HUES64 (cell line): ENCODE measurements around the gene SLC22A7.

ENCODE experiments used
- H3K27ac ChIP-seq: 2 replicates; pipeline ENCODE4 v1.7.0; 2013; ENCODE audit warnings: low read depth, low read length, inconsistent platforms
- H3K27me3 ChIP-seq: 2 replicates; pipeline ENCODE4 v1.6.1; 2013; ENCODE audit warnings: mild to moderate bottlenecking, low read length; ENCODE audit not compliant: insufficient read depth
- H3K36me3 ChIP-seq: 2 replicates; pipeline ENCODE4 v1.6.1; 2013; ENCODE audit warnings: mild to moderate bottlenecking, low read length; ENCODE audit not compliant: insufficient read depth
- H3K4me1 ChIP-seq: 2 replicates; pipeline ENCODE4 v1.6.1; 2013; ENCODE audit warnings: mild to moderate bottlenecking, low read length, moderate library complexity; ENCODE audit not compliant: insufficient read depth
- H3K4me3 ChIP-seq: 2 replicates; pipeline ENCODE4 v1.5.1; 2013; ENCODE audit warnings: mild to moderate bottlenecking, low read length, moderate library complexity
- H3K9ac ChIP-seq: 2 replicates; pipeline ENCODE4 v1.6.1; 2013; ENCODE audit warnings: mild to moderate bottlenecking, low read depth, low read length
- H3K9me3 ChIP-seq: 2 replicates; pipeline ENCODE4 v1.6.1; 2013; ENCODE audit warnings: low read depth, low read length; ENCODE audit not compliant: insufficient read depth
- WGBS: fragments of 150-250, 120-280 bp; methylation state at CpG from one replicate; pipeline ENCODE4 v1.1.7; 2013; ENCODE audit warnings: missing lambda C conversion rate; 5-methylcytosine and 5-hydroxymethylcytosine counted together

SLC22A7 gene

GRCh38 chr6:43268355-43268700, 29.7 kb upstream of the SLC22A7 start:
- WGBS, result 91% methylated on average over 3 of the region's 3 CpGs
- Histone ChIP-seq H3K9me3 (no peaks in the 10 kb centered on the region), H3K9ac (no peak overlapping the region), H3K27ac (no peak overlapping the region), H3K4me1 (peaks cover 11% of the 10 kb centered on the region), H3K27me3 (peaks cover 56% of the 10 kb centered on the region), H3K4me3 (no peak overlapping the region), H3K36me3 (no peaks in the 10 kb centered on the region)

DNA sequence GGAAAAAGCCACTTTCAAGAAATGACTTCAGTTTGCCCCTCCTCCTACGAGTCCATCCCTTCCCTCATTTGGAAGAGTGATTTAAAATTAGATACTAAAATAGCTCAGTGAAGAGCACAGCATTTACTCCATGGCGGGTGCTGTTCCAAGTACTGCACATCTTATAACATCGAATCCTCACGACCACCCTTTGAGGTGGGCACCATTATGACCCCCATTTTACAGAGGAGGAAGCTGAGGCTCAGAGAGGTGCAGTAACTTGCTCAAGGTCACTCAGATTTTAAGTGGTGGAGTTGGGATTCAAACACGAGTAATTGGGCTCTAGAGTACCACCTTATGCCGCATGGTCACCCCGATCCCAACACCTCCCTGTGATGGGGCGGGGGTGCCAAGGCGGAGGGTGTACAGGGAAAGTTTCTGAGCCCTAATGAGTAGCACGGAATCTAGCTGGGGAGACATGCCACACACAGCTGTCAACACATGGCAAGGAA, 29.2 kb upstream of the SLC22A7 start:
- Histone ChIP-seq H3K4me1 (peaks cover 11% of the 10 kb centered on the region), H3K9me3 (no peaks in the 10 kb centered on the region), H3K4me3 (no peak overlapping the region), H3K9ac (no peak overlapping the region), H3K36me3 (no peaks in the 10 kb centered on the region), H3K27ac (no peak overlapping the region), H3K27me3 (peaks cover 61% of the 10 kb centered on the region)
- 90% methylated on average over 9 of the region's 10 CpGs for WGBS

DNA sequence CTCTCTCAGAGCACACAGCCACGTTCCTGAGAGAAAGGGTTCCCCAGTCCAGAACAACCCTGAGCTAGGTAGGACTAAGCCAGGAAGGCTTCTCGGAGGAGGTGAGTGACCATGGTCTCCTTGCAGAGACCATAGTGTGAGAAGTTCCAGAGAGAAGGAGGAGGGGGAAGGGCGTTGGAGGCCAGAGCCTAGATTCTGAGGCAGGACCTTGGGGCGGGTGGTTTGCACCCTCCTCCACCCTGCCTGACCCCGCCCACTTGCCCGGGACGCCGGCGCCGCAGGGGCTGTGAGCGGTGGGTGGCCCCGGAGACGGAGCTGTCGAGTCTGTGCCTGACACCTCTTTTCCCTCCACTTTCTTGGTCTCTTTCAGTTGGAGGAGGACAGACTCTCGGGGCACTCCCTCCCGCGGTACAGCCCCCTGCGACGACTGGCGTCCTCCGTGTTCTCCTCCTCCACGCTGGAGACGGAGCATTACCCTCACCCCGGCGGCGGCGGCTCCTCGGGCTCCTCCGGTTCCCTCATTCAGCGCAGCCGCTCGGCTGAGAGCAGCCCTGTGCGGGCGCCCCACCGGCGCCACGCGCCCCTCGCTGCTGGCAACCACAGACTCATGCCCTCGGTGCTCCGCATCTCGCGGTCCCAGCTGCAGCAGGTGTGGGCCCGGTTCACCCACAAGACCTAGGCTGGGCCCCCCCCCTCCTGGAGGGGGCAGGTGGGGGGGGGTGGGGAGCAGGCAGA, 28.6 kb upstream of the SLC22A7 start:
- no peak overlapping the region for H3K9ac ChIP-seq
- peaks cover 67% of the 10 kb centered on the region for H3K27me3 ChIP-seq
- 8% methylated on average over 40 of the region's 44 CpGs for WGBS
- peak overlapping the region; percentile 39 for H3K4me3 ChIP-seq
- no peaks in the 10 kb centered on the region for H3K36me3 ChIP-seq
- H3K27ac ChIP-seq, result no peak overlapping the region
- peaks cover 11% of the 10 kb centered on the region for H3K4me1 ChIP-seq
- no peaks in the 10 kb centered on the region for H3K9me3 ChIP-seq

DNA sequence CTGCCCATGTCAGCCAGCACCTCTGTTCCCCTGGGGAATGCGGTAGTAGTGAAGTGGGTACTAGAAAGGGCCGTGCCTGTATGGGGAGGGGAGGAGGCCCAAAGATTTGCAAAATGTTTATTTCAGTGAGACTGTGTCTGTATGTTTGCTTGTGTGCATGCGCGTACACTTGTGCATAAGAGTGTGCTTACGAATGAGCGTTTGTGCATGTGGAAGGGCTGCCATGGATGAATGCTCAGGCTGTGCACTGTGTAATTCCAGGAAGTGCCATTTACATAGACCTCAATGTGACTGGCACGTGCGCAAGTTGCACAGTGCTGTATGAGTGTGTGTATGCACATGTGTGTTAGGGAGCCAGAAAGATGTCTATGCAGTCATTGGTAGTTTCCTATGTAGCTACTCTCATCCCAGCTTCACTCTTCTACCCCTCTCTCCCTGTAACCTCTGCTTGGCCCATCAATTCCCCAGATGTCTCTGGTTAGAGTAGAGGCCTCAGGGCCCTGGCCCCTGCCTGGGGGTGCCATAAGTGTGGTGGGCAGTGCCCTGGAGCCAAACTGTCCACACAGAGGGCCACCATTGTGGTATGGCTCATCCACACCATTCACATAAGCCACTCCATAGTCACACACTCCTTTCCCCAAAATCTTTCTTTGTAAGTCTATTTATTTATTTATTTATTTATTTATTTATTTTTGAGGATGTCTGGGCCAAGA, 26.8 kb upstream of the SLC22A7 start:
- H3K36me3 ChIP-seq, result no peaks in the 10 kb centered on the region
- H3K27ac ChIP-seq, result no peak overlapping the region
- no peak overlapping the region for H3K9ac ChIP-seq
- peaks cover 85% of the 10 kb centered on the region for H3K27me3 ChIP-seq
- H3K4me1 ChIP-seq, result peaks cover 14% of the 10 kb centered on the region
- no peak overlapping the region for H3K4me3 ChIP-seq
- 90% methylated on average over 8 of the region's 8 CpGs for WGBS
- no peaks in the 10 kb centered on the region for H3K9me3 ChIP-seq

DNA sequence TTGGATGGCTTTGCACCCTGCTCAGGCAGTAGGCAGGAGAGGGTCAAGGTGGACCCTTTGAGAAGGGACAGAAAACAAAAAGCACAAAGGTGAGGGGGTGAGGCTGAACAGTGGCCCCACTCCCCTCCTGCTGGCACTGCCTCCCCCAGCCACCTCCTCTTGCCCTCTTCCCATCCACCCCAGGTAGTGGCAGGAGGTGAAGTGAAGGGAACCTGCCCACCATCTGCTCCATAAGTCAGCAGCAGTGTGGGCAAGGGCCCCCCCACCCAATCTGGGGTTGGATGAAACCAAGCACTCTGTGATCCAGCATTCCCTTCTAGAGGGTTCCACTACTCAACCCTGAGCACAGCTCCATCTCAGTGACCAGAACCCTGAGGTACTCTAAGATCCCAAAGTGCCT, 26.1 kb upstream of the SLC22A7 start:
- no peak overlapping the region for H3K9ac ChIP-seq
- H3K36me3 ChIP-seq, result no peaks in the 10 kb centered on the region
- peaks cover 92% of the 10 kb centered on the region for H3K27me3 ChIP-seq
- no peak overlapping the region for H3K27ac ChIP-seq
- H3K4me1 ChIP-seq, result peaks cover 21% of the 10 kb centered on the region
- H3K4me3 ChIP-seq, result no peak overlapping the region
- H3K9me3 ChIP-seq, result no peaks in the 10 kb centered on the region

- 82% methylated on average over 2 of the region's 2 CpGs for WGBS
- Histone ChIP-seq H3K4me3 (no peak overlapping the region), H3K27ac (no peak overlapping the region), H3K9ac (no peak overlapping the region), H3K36me3 (no peaks in the 10 kb centered on the region), H3K9me3 (no peaks in the 10 kb centered on the region), H3K4me1 (peaks cover 19% of the 10 kb centered on the region), H3K27me3 (peaks cover 80% of the 10 kb centered on the region)
Observed at GRCh38 chr6:43273707-43274106, 24.4 kb upstream of the SLC22A7 start.

GRCh38 chr6:43274127-43274915, 23.7 kb upstream of the SLC22A7 start:
- Histone ChIP-seq H3K9ac (no peak overlapping the region), H3K9me3 (no peaks in the 10 kb centered on the region), H3K4me1 (peaks cover 22% of the 10 kb centered on the region), H3K27ac (no peak overlapping the region), H3K27me3 (peaks cover 74% of the 10 kb centered on the region), H3K36me3 (no peaks in the 10 kb centered on the region), H3K4me3 (peak overlapping the region; percentile 48)
- WGBS, result 71% methylated on average over 9 of the region's 10 CpGs

GRCh38 chr6:43274916-43275597, 23.0 kb upstream of the SLC22A7 start:
- H3K27me3 ChIP-seq, result peaks cover 67% of the 10 kb centered on the region

GRCh38 chr6:43275801-43276576, 22.1 kb upstream of the SLC22A7 start:
- Histone ChIP-seq H3K4me3 (peak overlapping the region; percentile 48), H3K9me3 (no peaks in the 10 kb centered on the region), H3K9ac (no peak overlapping the region), H3K27me3 (peaks cover 58% of the 10 kb centered on the region), H3K27ac (no peak overlapping the region), H3K4me1 (peaks cover 22% of the 10 kb centered on the region), H3K36me3 (no peaks in the 10 kb centered on the region)
- 7% methylated on average over 62 of the region's 64 CpGs for WGBS

More at GRCh38 chr6:43274916-43275597, 23.0 kb upstream of the SLC22A7 start:
- no peaks in the 10 kb centered on the region for H3K9me3 ChIP-seq
- H3K4me1 ChIP-seq, result peaks cover 22% of the 10 kb centered on the region
- no peak overlapping the region for H3K27ac ChIP-seq
- peak overlapping the region; percentile 21; the same call in 1 of the 2 replicates for H3K9ac ChIP-seq
- H3K4me3 ChIP-seq, result peak overlapping the region; percentile 48
- 5% methylated on average over 65 of the region's 65 CpGs for WGBS
- no peaks in the 10 kb centered on the region for H3K36me3 ChIP-seq

DNA sequence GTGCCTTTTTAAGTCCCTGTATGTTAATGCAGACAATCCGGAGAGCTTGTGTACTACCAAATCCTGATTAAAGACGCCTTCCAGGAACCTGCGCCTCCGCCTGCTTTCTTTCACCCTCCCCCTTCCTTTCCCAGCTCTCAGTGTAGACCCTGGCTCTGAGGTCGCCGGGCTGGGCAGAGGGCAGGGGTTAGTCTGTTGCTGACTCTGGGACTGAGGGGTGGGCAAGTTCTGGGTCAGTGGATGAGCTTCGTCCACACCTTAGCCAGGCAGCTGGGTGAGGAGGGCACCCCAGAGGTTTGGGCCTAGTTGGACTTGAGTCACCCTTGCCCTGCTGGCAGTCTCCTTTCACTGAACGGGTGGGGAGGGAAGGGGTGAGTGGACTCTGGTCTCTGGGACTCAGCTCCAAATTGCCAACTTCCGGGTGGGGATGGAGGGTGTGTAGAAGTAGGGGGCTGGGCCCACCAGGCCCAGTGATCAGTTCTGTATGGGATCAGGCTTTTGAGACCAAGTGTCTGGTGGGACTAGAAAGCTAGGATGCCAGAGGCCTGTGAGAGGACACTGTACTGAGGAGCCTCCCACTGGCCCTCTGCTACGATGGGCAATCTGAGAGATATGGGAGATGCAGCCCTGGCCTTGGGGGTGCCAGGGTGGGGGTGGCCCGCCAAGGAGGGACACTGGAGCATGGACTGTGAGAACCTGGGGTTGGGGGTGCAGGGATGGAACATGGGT, 21.3 kb upstream of the SLC22A7 start:
- H3K4me3 ChIP-seq, result peak overlapping the region; percentile 48
- WGBS, result 46% methylated on average over 11 of the region's 11 CpGs

More for the DNA sequence above, 21.3 kb upstream of the SLC22A7 start:
- H3K4me1 ChIP-seq, result peaks cover 22% of the 10 kb centered on the region
- H3K9ac ChIP-seq, result no peak overlapping the region
- peaks cover 54% of the 10 kb centered on the region for H3K27me3 ChIP-seq
- H3K27ac ChIP-seq, result no peak overlapping the region
- no peaks in the 10 kb centered on the region for H3K36me3 ChIP-seq
- H3K9me3 ChIP-seq, result no peaks in the 10 kb centered on the region
